Fibroblast of the conjunctiva (primary cell): ENCODE results near the gene MFSD6.
"Not testable (repeated sequence)": the region's sequence is repeated elsewhere in the genome, so short reads cannot be mapped to it uniquely, and the experiment has no call there.

Source experiments
- DNase-seq: peaks from one replicate; pipeline ENCODE4 v3.0.0-alpha.2; 2010; ENCODE audit warnings: low read depth

MFSD6 gene

GRCh38 chr2:190407662-190408537, at the start of gene MFSD6:
Gene MFSD6 (plus strand): TSS chr2:190408355. CDS start chr2:190436030, 27,675 bp downstream.
- no peak for DNase-seq

GRCh38 chr2:190358655-190359448, 49.3 kb upstream of the MFSD6 start:
- not testable (repeated sequence) for DNase-seq

- DNase-seq = no peak
Observed at GRCh38 chr2:190360561-190360960, 47.6 kb upstream of the MFSD6 start.

DNA sequence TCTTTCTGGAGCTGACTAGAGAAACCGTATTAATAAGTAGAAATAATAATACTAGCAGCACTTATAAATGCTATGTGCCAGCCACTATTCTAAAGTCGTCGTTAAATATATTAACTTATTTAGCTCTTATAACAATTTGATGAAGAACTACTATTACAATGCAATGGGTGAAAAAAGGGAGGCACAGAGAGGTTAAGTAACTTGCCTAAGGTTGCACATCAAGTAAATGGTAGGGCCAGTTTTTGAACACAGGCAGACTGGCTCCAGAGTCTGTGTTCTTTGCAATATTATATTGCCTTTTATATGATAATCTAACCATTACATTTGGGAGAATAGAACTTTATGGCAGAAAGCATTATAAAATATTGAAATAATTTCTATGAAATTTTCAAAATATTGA, 47.2 kb upstream of the MFSD6 start:
- no peak for DNase-seq

- DNase-seq = no peak
Observed at GRCh38 chr2:190361572-190361971, 46.6 kb upstream of the MFSD6 start.

GRCh38 chr2:190362894-190363293, 45.3 kb upstream of the MFSD6 start:
- no peak for DNase-seq

DNA sequence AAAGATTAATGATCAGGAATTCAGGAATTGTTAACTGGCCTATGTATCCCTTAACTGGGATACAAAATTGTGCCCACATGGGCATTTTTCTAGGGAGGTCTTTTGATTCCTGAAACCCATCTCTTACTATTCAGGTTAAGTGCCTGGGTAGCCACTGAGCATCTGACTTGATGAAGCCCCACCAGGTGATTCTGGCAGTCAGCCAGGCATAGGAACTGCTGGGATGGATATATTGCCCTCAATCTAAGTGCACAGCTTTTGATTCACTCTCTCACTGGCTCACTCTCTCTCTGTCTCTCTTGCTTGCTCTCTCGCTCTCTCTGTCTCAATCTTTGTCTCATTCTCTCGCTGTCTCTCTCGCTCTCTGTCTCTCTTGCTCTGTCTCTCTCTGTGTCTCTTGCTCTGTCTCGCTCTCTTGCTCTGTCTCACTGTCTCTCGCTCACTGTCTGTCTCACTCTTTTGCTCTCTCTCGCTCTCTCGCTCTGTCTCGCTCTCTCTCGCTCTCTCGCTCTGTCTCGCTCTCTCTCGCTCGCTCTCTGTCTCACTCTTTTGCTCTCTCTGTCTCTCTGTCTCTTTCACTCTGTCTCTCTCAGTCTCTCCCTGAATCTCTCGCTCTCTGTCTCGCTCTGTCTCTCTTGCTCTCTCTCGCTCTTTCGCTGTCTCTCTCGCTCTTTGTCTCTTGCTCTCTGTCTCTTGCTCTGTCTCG, 42.5 kb upstream of the MFSD6 start:
- no peak for DNase-seq

- no peak for DNase-seq
Observed at GRCh38 chr2:190366248-190366753, 41.9 kb upstream of the MFSD6 start.

DNA sequence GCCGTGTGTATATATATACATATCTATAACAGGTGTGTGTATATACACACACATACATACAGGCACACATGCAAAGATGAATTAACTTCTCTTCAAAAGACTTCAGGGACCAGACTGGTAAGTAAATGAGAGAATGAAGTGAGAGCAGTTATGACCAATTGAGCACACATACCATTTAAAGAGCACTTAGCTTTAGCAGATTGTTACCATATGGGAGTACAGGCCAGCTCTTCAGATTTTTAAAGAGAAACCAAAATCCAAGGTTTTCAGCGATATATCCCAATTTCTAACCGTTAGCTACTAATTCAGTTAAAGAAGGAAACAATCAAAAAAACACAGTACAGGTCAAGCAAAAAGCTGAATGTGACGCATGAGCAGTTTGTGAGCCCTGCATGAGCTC, 41.1 kb upstream of the MFSD6 start:
- no peak for DNase-seq

- no peak for DNase-seq
Observed at GRCh38 chr2:190369635-190370034, 38.5 kb upstream of the MFSD6 start.

GRCh38 chr2:190376083-190376482, 32.1 kb upstream of the MFSD6 start:
- DNase-seq = no peak

GRCh38 chr2:190376591-190377245, 31.4 kb upstream of the MFSD6 start:
- DNase-seq = no peak

DNA sequence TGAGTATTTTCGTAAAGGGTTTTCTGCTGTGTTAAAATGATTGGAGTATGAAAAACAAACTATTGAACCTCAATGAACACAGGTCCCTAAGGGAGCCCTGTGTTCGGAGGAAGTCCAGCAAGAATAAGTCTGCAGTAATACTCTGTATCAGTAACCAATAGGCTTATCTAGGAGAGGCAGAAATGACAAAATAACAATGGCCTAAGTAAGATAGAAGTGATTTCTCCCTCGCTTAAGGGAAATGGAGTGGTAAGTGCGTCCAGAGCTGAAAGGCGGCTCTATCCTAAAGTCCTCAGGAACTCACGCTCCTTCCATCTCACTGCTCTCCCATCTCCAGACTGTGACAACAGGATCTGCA, 29.3 kb upstream of the MFSD6 start:
- DNase-seq = no peak

- DNase-seq = peak; percentile 70
Observed at GRCh38 chr2:190379249-190379964, 28.7 kb upstream of the MFSD6 start.

DNA sequence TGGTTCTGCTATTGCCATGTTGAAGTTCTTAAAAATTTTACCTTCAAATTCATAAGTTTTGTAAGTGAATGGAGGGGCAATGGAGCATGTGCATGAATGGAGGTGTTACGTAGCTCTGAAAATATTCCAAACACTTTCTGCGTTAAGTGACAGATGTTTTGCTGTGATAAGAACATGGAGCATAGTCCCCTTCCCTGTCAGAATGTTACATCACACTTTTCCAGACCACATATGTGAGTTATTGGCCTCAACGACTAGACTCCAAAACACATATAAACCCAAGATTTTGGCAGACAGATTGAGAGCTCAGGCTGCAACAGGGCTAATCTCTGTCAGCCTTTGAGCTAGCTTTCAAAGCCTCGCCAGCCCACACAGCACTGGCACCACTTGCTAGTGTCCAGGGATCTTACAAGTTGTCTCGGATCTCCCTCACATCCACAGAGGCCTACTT, 27.2 kb upstream of the MFSD6 start:
- no peak for DNase-seq

- no peak for DNase-seq
Observed at GRCh38 chr2:190382851-190383250, 25.3 kb upstream of the MFSD6 start.

- DNase-seq = no peak
Observed at GRCh38 chr2:190387422-190387821, 20.7 kb upstream of the MFSD6 start.

- no peak for DNase-seq
Observed at GRCh38 chr2:190396271-190396670, 11.9 kb upstream of the MFSD6 start.

DNA sequence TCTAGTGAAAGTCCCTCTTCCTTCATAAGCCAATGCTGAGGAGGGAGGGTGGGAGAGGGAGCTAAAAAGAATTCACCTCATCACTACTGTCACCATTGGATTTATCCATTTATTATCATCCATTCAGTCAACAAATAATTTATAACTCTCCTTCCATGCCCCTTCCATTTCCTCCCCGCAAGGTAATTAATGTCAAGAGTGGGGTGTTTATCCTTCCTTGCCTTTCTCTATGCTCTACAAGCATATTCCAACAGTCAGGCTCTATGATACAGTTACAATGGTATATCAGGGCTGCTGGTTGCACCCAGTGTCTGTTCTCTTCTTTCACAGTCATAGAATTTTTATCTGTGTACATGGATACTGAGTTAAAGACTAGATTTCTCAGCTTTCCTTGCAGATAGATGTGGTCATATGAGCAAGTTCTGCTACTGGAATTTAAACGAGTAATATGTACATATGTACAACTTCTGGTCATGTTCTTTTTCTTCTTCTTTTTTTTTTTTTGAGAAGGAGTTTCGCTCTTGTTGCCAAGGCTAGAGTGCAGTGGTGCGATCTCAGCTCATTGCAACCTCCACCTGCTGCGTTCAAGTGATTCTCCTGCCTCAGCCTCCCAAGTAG, 5.1 kb upstream of the MFSD6 start:
- no peak for DNase-seq

GRCh38 chr2:190404487-190404886, 3.7 kb upstream of the MFSD6 start:
- no peak for DNase-seq

DNA sequence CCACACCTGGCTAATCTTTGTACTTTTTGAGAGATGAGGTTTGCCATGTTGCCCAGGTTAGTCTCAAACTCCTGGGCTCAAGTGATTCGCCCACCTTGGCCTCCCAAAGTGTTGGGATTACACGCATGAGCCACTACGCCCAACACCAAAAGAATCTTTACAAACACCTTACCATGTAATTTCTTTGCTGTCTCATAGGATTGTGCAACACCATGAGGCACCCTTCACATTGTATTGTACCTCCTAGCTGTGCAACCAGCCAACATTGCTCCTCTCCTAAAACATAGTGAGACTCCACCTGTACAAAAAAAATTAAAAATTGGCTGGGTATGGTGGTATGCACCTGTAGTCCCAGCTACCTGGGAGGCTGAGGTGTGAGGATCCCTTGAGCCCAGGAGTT, 3.1 kb upstream of the MFSD6 start:
- no peak for DNase-seq
